Activated CD8-positive, alpha-beta memory T cell treated with anti-CD3 and anti-CD28 coated beads for 24 hours (primary cell): ENCODE measurements around the gene LRRC3B.
"Not testable (repeated sequence)": the region's sequence is repeated elsewhere in the genome, so short reads cannot be mapped to it uniquely, and the experiment has no call there.

Experiments used
- DNase-seq: peaks from one replicate; pipeline ENCODE4 v3.0.0-alpha.2; 2020

Gene LRRC3B, protein sequence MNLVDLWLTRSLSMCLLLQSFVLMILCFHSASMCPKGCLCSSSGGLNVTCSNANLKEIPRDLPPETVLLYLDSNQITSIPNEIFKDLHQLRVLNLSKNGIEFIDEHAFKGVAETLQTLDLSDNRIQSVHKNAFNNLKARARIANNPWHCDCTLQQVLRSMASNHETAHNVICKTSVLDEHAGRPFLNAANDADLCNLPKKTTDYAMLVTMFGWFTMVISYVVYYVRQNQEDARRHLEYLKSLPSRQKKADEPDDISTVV

DNA sequence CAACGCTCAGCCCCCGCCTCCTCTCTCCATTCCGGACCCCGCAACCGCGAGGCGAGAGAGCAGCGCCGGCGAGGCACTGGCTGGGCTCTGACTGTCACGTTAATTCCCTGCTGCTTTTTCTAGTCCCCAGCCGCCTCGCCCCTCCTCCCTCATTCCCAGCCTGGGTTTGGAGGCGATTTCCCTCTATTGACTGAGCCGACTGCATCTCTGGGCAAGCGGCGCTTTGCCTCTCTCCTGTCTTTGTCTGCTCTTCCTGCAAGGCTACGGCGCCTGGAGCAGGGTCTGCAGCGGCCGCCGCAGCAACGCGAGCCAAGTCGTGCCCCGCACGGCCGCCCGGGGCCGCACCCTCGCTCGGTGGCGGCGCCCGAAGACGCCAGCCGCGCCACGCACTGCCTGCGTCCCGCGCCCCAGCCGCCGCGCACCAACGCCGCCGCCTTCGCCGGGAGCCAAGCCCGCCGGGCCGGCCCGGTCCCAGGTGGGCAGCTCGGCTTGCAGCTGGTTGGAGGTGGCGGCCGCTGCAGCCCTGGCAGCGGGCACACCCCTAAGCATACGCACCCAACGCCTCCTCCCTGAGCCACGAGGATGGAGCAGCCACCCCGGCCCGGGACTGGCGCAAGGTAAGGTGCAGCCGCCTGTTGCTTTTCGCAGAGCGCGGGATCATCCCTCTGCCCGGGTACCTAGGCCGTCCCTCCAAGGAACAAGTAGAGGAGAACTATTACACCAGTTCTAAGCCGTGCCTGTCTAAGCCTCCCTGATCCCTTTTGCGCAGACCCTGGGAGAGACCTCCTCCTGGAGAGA is at the start of gene LRRC3B:
Gene LRRC3B, plus strand, starts transcription at position 152 of the 798 bp plus-strand sequence. CDS start 86,901 bp downstream, outside the sequence.
- no peak for DNase-seq

DNA sequence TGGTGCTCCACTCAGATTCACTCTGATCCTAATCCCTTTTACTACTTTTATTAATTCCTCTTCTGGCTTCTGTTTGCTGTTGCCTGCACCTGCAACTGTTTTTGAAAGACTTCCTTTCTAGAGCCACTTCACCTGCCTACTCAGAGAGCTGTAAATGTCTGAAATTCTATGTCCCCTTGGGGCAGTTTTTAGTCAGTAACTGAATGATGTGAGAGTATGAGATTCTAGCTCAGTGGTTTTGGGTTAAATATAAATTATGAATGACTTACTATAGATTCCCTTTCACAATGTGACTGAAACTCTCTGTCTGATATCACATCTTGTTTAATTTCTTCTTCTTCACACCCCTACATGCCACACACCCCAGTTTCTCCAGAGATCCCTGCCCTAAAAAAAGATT is 47.8 kb upstream of the LRRC3B start:
- DNase-seq: no peak

DNA sequence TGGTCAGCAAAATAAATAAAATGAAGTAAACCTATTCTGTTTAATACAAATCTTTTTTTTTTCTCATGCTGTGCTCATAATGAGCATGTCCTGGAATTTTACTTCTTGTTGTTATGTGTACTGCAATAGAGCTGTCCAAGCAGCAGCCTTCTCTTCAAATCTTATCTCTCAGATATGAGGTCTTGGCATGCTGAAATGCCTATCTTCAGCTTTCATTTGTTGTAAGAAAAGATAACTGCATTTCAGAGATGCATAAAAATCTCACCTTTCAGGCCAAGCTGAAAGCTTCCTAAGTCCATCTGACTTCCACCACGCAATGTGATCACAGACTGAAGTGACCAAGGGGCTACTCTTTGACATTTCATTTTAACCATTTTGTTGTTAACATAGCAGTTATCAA is 43.5 kb upstream of the LRRC3B start:
- no peak for DNase-seq

DNA sequence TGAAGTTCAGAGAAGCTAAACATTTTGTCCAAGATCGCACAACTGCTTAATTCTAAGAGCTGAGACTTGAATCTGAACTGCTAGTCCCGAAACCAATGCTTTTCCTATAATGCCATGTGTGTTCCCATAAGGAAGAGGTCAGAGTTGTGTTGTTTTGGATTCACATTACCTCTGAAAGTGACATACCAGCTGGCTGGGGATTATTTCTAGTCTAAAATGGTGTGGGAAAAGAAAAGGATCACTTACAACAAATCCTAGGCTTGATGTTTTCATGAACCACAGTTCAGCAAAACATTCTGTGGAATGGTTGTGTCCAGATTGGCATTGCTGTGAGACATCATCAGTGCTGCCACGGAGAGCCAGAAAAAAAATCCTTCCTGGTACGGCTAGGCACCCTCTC is 35.0 kb upstream of the LRRC3B start:
- no peak for DNase-seq

DNA sequence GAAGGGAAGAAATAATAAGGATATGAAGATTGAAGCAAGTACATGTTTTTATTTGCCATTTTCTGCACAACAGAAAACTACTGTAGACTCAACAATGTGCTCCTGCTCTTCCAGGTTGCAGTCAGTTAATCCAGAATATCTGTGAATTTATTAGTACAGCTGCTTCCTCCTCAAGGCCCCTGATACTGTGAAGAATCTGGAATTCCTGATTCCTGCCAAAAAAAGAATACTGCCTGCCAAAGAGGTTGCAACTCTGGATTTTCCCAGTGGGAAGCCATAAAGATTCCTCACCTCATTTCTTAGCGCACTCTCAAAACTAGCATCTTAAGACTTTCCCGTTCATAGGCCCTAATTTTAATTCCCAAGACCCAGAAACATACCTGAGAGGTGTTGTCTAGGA is 33.6 kb upstream of the LRRC3B start:
- no peak for DNase-seq

DNA sequence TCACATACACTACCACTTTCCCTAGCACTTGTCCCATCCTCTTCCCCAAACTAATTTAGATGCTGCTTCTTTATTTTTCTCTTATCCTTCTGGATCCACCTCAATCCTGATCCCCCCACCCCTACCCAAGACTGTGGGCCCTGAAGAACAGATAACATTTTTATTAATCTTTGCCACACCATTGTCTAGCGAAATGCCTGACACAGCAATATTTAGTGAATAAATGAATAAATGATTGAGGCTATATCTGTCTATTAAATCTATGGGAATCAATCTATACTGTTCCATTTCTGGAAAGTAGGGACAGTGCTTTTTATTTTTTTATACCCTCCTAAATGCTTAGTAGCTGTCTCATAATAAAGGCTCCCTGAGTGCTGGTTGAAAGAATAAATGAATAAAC is 32.9 kb upstream of the LRRC3B start:
- no peak for DNase-seq

DNA sequence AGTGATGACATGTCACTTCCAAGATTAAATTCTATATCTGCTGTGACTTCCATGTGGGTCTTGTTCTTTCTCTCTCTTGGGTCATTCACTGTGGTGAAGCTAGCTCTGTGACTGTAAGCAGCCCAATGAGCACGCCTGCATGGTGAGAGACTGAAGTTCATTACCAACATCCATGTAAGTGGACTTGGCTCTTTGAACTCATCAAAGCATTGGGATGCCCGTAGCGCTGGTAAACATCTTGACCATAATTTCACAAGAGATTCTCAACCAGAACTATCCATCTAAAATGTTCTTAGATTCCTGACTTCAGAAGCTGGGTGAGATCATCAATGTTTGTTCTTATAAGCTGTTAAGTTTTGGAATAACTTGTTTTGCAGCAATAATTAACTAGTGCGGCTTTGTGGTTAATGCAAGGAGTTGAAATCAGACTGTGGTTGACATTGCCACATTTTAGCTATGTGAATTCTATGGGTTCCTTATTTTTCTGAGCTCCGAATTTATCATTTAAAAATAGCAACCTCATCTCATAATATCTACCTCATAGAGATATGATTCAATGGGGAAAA is 31.6 kb upstream of the LRRC3B start:
- DNase-seq: no peak

DNA sequence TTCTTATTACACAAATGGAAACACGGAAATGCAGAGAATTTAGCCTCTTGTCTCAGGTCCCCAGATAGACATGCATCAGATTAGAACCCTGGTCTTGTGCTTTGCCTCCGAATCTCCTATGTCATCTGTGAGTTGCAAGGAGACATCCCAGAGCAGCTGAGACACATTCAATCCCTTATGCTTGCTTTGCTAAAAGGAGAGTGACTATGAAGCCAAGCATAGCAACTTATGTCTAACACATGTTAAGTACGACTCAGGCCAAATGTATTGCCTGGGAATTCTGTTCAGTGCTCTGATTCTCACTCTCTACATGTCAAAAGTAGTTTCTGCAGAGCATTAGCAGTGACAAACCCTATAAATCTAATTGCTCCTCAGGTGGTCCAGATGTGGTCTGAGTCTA is 30.6 kb upstream of the LRRC3B start:
- no peak for DNase-seq

DNA sequence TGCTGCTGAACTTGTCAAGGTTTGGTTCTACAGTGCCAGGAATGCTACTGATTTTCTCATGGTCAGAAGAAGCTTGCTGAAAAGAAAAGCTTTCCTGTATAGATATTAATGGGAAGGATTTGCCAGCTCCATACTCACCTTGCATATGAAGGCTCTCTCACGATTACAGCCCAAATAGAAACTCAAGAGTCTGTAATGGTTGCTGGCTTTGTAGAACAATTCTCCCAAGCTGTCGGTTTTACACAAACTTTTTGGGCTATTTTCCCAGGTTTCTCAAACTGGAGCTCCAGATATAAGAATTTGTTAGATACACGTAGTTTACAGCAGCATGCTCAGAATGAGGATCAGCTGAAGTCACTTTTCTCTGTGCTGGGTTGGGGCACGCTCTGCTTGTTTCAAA is 30.1 kb upstream of the LRRC3B start:
- DNase-seq: no peak

DNA sequence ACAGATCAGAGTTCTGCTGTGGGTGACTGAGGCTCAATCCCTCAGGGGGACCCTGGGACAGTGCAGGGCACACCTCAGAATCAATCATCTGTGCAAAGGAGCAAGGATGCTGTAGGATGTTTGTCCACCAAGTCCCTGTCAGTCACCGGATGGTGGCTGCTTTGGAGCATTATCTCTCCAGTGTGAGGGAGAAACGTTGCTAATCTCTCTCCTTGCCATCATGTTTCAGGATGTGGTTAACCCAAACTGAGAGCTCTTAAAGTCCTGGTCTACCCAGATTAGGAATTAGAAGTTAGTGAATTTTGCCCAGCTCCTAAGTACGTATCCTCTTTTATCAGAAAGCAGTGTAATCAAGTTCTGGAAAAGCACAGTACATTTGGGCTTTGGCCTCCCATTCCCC is 26.2 kb upstream of the LRRC3B start:
- no peak for DNase-seq

DNA sequence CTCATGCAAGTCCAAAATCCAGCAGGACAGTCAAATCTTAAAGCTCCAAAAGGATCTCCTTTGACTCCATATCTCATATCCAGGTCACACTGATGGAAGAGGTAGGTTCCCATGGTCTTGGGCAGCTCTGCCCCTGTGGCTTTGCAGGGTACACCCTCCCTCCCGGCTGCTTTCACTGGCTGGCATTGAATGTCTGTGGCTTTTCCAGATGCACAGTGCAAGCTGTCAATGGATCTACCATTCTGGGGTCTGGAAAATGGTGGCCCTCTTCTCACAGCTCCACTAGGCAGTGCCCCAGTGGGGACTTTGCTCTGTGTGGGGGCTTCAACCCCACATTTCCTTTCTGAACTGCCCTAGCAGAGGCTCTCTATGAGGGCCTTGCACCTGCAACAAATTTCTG is 19.3 kb upstream of the LRRC3B start:
- not testable (repeated sequence) for DNase-seq

DNA sequence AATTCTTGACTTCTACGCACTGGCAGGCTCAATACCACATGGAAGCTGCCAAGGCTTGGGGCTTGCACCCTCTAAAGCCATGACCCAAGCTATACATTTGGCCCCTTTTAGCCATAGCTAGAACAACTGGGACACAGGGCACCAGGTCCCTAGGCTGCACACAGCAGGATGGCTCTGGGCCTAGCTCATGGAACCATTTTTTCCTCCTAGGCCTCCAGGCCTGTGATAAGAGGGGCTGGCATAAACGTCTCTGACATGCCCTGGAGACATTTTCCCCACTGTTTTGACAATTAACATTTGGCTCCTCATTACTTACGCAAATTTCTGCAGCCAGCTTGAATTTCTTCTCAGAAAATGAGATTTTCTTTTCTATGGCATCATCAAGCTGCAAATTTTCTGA is 18.8 kb upstream of the LRRC3B start:
- DNase-seq: not testable (repeated sequence)

DNA sequence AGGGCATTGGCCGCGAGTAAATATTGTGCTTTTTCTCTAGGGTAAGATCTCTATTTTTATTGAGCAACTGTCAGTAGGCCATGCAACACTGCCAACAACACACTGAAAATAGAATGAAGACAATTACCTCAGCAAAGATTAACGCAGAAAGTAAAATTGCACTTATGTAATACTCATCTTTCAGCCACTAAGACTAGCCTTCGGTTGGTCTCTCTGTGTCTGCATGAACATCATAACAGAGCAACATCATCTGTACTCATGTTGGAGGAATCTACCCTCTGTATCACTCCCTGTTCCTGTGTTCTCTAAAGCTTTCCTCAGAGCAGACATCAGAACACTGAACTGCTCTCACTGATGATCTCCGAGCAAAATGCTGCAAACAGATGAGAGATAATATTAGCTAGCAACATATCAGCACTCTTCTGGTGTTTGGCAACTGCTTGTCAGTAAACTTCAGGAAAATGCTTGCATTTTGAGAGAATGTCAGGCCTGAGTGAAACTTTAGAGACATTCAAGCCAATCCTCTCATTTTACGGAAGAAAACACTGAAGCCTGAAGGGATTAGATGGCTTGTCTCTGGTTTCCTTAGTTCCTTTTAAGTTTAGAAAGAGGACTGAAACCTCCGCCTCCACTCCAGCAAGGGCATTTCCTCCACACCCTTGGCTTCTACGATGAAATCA is 8.4 kb upstream of the LRRC3B start:
- no peak for DNase-seq

DNA sequence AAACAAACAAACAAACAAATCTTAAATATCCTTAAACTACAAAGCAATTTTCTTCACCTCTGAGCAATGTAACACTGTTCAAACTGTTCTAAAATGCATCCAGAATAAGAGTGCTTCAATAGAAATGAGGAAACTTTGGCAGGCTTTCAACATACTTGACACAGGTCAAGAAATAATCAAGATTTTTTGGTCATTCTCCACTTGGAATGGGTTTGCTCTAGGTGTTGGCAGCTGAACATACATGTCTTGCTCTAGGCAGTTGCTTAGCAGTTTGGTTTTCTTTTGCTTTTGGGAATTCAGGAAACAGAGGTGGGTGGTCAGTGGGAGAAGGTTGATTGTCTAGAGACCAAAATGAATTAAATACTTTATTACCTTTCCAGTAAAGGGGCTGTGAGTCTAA is 1.4 kb upstream of the LRRC3B start:
- no peak for DNase-seq

DNA sequence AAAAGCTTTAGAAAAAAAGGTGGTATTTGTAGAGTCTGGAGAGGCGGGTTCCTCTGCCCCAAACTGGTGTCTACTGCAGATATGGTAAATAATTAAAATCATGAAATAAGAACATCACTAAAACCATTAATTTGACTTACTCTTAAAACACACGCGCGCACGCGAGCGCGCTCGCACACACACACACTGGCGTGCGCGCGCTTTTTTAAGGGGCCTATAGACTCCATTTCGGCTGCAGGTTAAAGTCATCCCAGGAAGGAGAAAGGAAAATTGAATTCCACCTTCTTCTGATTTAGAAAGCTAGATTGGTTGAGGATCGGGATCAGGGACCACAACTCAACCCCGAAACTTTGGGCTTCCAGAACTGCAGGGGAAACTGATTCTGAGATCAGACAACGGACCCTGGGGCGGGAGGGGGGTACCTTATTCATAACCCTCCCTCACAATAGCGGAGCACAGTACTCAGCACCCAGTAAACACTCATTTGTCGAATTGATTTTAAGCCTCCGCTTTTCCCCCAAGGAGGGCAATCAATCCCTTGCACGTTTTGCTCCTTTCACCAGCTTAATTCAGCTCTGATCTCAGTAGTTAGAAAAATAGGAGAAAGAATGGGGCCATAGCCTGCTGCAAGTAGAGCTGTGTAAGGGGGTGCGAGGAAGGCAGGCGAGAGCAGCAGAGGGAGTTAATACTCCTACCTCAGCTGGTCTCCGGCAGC is 509 bp upstream of the LRRC3B start:
- no peak for DNase-seq

DNA sequence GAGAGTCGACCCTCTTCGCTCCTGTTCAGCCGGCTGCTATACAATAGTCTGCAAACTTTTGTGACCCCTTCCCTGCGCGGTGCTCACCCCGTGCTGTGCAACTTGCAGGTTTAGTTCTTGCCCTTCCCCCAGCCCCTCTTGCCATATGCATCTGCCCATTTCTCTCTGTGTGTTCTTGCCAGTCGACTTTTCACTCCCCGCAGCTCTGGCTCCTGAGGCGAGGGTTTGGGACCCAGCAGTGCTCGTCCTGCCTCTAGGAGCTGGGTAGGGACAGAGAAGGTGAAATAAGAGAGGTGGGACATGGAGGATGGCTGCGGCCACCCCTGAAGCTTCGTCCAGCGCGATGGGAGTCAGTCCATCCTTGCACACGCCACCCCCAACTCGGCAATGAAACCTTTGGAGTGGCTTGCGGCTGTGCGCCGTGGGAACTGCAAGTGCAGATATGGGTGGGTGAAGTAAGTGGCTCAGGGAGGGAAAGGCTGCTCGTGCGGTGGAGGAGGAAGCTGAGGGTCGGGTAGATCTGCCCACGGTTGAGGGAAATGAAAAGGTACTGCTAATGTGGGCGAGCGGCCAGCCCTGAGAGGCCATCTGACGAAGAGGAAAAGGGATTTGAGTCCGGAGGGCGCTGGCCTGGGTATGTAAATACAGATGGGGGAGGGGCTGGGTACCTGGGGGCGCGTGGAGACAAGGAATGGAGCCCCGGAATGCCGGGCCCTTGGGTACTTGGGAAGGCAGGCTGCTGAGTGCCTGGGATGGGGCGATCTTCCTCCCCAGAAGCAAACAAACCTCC is 1.0 kb downstream of the LRRC3B start:
- no peak for DNase-seq

DNA sequence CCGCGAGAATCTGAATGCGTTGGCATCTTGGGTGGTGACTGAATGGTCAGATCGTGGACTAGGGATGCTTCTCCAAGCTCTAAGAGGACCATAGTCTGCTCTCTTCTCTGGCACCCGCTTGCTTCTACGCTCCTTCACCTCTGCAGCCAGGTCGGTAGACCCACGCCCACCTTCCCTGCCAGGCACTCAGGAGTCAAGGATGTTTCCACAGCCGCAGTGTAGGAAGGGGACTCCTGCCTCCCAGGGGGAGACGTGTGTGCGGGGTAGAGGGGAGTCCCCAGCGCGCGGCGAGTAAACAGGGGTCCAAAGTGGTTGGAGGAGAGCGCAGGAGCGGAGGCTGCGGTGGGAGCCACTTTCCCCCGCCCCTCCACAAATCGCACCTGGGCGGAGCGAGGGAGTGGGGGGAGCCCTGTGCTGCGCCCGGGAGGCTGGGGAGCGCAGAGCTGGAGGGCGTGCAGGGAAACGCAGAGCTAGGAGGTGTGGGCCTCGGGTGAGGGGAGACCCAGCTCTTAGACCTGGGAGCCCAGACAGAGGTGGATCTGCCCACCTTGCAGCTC is 1.7 kb downstream of the LRRC3B start:
- no peak for DNase-seq

DNA sequence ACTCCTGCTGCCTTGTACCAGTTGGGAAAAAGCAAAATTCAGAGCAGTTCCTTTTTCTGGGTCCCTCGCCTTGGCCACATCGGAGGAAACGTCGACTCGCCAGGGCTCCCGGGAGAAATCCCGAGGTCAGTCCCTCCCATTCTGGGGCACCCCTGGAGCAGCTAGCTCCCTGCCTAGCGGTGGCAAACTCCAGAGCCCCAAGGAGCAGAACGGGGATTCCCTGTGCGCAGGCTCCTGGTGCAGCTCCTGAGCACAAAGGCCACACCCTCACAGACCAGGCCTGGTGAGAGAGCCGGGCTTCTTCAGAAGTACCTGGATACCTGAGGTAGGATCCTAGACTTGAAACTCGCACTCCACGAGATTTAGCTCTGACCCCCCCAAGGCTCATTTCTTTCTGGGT is 2.6 kb downstream of the LRRC3B start:
- no peak for DNase-seq

DNA sequence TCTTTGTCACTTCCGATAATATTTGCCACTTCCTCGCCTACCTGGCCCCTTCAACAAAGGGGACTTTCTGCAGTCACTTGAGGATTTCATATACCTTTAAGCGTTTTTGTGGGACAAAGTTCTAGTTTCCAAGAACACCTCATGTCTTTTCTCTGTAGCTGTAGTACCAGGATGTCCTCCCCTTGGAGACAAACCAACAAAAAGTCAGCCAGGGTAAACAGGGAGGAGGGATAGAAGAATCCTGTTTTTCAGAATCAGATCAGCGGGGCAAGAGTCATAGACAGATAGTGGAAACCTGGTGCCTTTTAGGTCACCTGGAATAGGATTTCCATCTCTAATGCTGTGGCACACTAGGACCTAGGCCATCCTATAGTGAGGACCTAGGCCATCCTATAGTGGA is 4.5 kb downstream of the LRRC3B start:
- DNase-seq: no peak

DNA sequence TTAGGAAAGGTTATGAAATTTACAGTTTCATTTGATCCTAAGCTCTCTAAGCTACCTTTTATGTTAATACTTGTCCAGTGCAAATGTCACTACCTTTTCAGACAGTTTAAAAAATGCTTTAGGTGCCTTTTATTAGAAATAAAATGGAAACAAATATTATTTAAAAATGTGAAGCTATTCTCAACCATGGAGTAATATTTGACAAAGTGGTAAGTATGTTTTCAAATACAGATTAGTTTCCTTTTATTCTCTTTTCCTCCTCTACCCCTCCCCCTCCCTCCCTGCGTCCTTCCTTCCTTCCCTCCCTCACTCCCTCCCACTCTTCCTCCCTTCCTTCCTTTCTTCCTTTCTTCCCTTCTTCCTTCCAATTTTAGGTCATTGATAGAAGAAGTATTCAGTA is 6.3 kb downstream of the LRRC3B start:
- DNase-seq: no peak

DNA sequence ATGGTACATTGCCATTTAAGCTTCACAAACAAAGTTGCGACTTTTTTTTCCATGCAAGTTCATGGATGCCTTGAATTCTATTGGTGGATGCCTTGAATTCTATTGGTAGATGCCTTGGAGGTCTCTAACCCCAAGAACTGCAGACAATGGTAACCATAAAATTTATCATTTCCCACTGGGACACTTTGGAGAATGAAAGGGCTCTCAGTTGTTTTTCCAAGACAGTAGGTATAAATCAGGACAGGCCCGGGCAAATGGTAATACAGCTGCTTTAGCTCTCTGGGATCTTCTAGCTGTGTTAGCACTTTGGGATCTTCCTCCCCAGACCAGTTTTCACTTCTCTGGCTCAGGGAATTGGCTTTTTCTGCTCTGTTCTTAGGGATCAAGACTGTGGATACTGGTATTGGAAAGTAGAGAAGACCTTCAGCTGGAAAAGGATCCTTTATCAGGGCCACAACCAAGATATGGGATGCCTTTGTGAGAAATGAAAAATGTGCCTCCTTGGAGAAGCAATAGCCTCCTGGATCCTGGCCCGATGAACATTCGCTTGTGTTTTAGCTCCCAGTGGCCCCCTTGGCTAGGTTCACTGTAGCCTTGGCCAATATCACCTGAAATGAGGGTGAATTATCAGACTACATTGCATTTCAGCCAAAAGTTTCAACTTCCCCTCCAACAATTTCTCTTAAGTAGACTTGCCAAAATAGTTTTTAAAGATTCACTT is 8.3 kb downstream of the LRRC3B start:
- DNase-seq: no peak
